Stomach (tissue), 4 donors: ENCODE results near the gene FOXO3.

ENCODE experiments used
- EP300 ChIP-seq: sonication (generic); formaldehyde crosslinking; IDR thresholded peaks from one replicate; pipeline ENCODE4 v1.6.1; 2017; ENCODE audit warnings: antibody characterized with exemption
- POLR2A ChIP-seq, 4 donors: fragments of 450-650 bp; IDR thresholded peaks; one replicate each; pipeline ENCODE4 v1.6.1; 2016; ENCODE audit warnings: antibody characterized with exemption in 4 of 4, control low read depth in 2 of 4, mild to moderate bottlenecking in 1 of 4, moderate library complexity in 1 of 4

DNA sequence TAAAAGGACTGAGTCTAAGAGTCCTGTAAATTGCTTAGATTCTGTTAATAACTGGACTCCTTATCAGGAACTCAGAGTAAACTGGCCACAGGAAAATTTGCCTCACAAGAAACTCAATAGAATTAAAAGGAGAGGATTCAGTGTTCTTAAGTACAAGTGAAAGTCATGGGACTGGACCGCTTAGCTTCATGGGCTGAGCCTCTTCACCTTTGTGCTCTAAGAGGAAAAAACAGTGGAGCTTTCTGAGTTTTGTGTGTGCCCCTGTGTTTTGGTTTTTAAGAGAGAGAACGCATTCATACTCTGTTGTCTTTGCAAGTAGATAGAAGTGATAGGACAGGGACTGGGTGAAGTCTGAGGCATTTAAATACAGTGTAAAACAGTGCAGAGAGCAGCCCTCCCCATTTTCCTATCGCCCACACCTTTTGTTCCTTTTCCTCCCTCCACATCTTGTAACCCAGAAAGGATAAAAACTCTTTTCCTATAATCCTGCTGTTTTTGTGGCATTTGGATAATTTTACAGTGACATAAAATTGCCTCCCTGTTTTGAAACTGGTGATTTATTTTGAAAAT is 49.6 kb downstream of the FOXO3 start:
- TF ChIP-seq POLR2A (IDR thresholded peaks at IDR 0.05): no peak
- no peak for TF ChIP-seq EP300
